ENCODE measurements around the gene RMI2.

Gene RMI2

DNA sequence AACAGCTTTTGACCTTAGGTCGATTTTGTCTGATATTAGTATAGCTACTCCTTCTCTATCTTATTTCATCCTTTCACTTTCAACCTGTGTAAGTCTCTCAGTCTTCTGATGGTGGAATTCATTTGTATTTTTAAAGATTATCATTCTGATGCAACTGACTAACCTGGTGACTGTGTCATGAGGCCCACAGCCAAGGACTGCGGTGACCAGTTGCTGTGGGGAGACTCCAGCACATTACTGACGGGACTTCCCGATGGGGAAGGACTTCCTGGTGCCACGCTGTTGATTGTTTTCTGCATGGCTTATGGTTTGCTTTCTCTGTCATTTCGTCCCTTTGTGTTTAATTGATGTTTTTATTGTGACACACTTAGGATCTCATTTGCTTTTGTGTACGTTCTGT lies 34.2 kb downstream of the RMI2 start:
- in situ Hi-C loops (cut with HindIII; ENCODE audit: low sequenced_read_pairs), result no loop called here

DNA sequence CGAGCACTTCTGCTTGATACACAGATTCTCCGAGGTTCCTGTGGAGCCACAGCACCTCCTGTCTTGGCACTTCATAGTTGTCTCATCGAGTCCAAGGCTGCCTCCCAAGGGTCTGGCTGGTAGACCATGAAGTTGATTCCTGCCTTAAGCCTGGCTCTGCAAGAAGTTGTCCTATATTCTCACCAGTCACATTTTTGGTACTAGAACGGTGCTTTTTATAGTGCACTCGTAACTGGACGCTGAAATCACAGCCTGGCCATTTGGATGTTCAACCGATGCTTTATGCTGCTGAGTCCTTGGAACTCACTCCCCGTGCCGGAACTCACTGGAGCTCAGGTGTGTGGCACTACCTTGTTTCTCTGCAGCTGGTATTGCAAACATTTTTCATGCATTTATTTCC lies 35.6 kb downstream of the RMI2 start:
- in situ Hi-C loops (cut with HindIII; ENCODE audit: low sequenced_read_pairs), result no loop called here

DNA sequence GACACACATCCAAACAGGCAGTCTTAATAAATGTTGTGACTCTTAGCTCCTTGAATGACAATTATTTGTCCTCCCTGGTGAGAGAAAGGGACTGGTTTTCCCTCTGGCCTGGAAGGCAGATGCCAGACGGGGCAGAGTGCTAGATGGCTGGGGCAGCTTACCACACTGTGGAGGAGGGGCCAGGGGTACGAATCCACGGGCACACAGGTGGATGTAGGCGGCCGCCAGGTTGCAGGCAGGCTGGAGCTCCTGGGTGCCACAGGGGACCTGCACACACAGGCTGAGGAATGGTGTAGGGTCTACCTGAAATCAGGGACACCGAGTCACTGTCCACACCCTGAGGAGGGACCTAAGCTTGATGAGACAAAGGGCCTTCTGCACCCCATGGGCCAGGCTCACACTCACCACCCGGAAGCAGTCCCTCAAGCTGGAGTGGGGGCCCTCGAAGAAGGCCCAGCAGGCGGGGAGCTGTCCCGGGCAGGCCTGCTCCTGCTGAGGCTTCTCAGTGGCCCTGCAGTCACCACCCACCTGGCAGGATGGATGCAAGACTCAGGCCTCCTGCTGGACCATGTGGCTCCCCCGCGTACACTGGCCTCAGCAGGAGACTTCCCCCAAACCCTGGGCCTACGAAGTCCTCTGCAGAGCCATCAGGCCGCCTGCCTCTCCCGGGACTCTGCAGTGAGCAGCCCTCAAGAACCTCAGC lies 38.4 kb downstream of the RMI2 start:
- in situ Hi-C loops (cut with HindIII; ENCODE audit: low sequenced_read_pairs), result no loop called here

DNA sequence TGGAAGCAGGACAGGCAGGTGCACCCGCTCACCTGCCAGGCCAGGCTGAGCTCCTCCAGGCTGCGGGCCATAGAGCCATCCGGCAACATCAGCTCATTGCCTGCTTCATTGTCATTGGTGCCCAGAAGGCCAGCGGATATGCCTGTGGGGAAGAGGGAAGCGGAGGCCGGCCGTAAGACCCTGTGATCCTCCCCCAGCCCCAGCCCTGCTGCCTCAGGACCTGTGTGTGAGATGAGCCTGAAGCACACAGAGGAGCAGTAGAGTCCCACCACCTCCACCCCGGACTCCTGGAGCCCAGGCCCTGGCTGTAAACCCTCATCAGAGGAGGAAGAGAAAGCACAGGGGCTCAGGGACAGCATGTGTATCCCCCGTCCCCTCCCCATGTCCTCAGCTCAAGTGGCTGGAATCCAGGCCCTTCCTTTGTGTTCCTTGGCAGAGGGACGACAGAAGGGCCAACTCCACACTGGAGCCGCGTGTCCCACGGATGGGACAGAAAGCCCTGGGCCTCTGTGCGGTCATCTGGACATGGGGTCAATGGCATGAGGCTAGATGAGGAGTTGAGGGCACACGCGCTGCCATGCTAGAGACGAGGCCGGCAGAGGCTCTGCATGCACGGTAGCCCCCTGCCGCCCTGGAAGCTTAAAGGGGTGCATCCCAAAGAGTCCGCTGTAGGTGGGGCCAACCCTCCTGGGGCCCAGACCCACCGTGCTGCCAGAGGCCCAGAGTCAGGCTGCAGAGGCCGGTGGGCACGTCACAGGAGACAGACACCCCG lies 39.1 kb downstream of the RMI2 start:
- in situ Hi-C loops (cut with HindIII; ENCODE audit: low sequenced_read_pairs), result no loop called here

DNA sequence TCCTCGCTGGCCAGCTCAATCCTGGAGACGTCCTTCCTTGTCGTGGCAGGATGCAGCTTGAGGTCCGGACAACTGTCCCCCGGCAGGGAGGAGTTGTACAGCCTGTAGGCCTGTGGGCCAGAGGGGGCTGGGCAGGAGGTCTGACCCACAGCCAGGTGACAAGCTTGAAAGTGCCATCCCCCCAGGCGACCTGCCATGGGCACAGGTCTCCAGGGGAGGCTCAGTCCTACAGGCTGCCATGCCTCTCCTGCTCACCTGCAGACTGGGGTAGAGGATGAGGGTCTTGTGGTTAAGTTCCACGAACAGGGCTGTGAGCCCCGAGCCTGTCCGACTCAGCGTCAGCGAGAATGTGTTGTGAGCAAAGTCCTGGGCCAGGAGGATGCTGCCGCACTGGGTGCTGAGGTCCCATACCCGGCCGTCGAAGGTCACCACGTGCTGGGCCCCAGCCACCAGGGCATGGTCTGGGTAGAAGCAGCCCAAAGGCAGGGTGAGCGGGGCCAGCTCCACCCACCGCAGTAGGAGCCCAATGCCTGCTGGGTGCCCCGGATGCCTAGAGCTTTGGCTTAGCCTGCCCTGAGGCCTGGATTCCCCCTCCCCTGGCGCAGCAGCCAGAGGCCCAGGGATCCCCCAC lies 39.8 kb downstream of the RMI2 start:
- in situ Hi-C loops (cut with HindIII; ENCODE audit: low sequenced_read_pairs), result no loop called here

DNA sequence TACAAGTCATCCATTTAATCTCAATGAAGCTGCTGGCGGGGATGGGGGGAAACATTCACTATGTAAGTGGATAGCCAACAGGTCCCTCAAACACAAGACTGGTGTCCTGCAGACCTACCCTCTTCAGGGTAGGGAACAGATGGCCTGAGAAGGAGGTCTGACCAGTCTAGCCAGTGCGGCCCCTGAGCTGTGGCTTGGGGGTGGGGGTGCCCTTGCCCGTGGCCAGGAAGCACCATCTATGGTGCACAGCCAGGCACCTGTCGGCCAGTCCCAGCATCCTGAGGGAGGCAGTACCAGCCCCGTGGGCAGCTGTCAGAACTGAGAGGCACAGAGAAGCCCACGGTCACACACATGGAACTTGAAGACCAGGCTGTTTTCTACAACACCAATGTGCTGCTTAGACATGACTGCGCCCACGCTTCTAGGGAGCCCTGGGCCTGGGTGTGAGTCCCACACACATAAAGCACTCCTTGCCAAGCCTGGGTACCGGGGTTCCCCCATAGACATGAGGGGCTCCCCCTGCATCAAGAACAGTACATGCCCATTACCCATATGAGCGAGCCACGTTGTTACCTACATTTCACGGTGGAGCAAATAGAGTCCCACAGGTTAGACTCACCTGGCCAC lies 40.9 kb downstream of the RMI2 start:
- in situ Hi-C loops (cut with HindIII; ENCODE audit: low sequenced_read_pairs), result no loop called here

DNA sequence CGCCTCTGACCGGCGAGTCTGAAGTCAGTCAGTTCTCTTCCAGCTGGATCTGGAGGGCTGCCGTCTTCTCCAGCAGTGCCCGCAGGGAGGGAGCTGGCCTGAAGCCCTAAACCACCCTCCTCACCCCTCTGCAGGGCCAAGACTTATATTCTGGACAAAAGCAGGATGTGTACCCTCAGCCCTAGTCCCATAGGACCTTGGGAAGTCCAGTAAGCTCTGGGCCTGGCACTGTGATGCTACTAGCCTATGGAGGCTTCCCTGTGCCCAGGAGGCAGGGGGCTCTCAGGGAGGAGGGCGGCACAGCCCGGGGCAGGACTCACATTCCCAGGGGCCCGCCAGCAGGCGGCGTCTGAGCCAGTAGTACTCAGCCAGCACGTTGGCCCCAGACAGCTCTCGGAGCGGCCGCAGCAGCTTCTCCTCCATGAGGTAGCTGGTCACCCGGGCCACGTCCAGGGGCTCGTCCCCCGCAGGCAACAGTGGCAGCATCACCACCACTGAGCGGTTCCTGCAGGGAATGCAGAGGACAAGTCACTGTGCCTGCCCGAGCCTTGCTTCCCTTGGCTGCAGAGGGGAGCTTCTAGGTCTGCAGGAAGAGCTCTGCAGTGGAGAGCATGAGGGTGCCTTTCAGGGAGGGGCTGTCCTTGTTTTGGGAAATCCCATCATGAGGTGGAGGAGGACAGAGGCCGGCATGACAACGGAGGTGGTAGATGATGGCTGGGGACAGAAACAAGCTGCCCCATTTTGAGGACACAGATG lies 41.7 kb downstream of the RMI2 start:
- in situ Hi-C loops (cut with HindIII; ENCODE audit: low sequenced_read_pairs), result no loop called here

DNA sequence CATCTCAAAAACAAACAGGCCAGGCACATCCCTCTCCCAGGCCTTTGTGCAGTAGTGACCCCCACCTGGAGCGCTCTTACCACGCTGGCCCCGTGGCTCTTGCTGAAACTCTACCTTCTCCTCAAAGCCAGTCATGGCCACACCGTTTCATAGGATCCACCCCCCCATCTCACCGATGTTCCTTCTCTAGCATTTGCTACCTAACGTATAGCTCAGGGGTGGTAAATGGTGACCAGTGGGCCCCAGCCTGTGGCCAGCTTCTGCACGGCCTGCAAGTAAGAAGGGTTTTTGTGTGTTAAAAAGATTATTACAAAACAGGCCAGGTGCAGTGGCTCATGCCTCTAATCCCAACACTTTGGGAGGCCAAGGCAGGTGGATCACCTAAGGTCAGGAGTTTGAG lies 43.8 kb downstream of the RMI2 start:
- in situ Hi-C loops (cut with HindIII; ENCODE audit: low sequenced_read_pairs), result no loop called here

DNA sequence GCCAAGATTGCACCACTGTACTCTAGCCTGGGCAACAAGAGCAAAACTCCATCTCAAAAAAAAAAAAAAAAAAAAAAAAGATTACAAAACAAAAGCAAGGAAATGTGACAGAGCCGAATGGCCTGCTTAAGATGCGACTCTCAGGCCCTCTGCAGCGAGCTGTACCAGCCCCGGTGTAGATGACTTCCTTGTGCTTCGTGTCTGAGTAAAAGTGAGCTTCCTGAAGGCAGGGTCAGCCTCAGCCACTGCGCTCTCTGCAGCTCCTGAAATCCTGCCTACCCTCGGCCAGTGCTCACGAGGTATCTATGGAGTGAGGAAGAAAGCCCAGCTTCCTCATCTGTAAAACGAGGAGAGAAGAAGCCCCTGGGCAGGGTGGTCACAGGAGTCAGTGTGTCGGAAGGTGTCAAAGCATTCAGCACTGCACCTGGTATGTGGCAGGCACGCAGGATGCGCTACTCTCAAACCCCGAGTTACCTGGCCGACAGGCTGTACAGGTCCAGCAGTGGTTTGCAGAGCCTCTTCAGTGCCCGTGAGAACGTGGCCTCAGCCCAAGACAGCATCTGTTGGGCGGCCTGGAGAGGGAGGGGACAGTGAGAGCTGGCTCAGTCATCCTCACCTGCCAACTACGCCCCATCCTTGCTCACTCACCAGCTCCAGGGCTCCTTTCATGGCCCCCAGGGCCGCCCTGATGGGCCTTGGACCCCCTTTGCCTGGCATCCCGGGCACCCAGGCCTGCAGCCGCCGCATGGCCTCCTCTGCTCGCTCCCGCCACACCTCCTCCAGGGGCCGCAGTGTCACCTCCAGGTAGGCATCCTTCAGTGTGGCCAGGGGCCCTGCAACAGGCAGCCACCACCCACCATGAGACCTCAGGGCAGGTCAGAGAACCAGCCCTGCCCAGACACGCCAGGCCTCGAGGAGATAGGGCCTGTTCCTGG lies 44.6 kb downstream of the RMI2 start:
- in situ Hi-C loops (cut with HindIII; ENCODE audit: low sequenced_read_pairs), result no loop called here

DNA sequence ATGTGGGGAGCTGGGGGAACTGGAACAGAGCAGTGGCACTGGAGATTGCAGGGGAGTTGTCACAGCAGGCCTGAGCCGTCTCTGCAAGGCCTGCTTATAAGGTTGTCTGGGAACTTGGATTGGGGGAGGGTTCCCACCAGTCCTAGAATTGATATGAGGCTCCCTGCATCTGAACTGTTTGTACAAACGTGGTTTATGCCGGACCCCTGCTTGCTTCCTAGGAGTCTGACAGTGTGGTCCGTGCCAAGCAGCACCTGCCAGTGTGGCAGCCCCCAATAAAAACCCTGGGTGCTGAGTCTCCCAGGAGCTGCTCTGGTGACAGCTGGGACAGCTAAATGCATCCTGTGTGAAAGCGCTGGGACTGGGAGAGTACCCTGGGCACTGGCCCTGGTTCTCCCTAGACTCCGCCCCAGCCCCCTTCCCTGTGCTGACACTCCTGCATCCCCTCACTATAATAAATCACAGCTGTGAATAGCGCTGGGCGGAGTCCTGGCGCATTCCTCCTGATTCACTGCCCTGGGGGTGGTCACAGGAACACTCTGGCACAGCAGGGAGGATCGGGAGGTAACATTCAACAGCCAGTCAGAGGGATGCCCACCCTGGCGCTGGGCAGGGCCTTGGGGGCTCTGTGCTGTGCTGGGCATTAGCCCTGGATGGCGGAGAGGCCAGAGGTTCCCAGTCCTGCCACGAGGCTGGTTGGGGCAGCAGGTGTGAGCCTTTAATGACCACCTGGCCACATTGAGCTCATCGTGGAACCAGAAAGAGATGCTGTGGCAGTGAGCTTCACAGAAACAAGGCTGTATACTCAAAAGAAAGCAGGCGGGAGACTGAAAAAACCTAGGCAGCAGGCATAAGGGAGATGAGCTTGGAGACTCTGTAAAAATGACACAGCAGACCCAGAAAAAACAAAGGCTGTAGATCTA lies 45.6 kb downstream of the RMI2 start:
- in situ Hi-C loops (cut with HindIII; ENCODE audit: low sequenced_read_pairs), result no loop called here

DNA sequence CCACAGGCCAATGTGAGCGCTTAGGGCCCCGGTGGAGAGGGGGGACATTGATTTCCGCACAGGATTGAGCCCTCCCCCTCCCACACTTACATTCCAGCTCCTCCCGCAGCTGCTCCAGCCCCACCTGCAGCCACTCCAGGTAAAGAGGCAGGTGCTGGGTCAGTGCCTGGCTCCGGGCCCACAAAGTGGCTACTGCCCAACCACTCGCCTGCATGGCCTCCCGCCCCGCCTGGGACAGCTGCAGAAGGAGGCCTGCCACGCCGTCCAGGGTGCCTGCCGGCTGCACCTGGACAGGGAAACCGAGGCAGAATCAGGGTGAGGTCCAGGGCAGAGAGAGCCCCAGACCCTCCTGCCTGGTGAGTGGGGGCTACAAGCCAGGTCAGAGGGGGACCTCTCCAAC lies 46.3 kb downstream of the RMI2 start:
- in situ Hi-C loops (cut with HindIII; ENCODE audit: low sequenced_read_pairs), result no loop called here

DNA sequence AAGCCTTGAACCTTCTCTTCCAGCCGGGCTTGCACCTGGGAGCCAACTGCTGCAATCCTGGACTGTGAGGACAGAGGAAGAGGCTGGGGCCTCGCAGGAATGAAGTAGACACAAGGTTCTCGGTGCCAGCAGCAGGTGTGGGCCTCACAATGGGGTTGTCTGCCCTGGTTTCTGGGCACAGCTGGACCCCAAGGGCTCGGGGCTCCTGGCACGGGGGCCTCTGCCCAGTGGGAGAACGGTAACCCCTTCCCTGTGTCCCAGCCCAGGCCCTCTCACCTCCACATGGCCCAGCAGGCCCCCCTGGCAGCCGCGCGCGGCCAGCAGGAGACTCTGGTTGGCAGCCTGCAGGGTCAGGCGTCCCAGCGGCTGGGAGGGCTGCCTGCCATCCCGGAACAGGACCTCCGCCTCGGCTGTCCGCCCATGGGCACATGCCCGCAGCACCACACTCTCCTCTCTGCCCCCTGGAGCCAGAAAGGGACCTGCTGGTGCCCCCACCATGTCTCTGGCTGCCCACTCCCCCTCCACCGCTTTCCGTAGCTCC lies 46.9 kb downstream of the RMI2 start:
- in situ Hi-C loops (cut with HindIII; ENCODE audit: low sequenced_read_pairs), result no loop called here

DNA sequence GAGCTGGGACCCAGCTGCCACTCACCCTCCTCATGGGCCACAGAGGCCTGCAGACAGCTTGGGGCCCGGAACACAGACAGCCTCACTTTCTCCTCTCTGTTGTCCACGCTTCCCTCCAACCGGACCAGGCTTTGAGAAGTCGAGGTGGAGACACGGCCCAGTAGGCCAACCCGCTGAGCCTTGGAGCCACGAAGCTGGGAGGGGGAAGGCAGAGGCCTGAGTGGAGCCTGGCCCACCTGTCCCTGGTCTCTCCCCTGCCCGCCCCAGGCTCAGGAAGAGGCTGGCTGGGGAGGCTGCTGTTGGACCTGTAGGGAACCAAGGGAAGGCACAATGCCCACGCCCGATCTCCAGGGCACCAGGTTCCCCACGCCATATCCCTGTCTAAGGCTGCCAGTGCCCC lies 48.1 kb downstream of the RMI2 start:
- in situ Hi-C loops (cut with HindIII; ENCODE audit: low sequenced_read_pairs), result no loop called here

DNA sequence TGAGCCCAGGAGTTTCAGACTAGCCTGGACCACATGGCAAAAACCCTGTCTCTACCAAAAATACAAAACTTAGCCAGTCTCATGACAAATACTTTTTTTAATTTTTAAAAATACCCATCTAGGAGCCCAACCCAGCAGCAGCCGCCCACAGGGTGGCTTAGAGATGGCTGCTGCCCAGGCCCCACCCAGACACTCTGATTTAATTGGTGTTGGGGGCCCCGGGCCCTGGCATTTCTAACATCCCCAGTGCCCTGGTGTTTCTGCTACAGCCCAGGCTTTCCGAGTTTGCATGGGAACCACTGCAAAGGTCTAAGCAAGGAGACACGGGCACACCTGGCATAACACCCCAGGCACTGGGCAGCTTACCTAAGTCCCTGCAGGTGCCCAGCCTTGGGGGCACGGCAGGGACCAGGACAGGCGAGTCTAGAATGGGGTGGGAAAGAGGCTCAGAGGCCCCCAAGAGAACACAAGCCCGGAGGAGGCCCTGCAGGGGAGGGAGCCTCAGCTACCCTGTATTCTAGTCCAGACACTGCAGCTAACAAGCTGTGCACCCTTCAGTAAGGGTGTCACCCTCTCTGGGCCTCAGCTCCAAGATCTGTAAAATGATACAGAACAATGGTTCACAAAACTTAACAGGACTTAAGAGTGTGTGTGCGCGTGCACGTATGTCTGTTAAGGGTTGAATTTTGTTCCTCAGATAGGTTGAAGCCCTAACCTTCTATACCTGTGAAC lies 48.8 kb downstream of the RMI2 start:
- in situ Hi-C loops (cut with HindIII; ENCODE audit: low sequenced_read_pairs), result no loop called here

DNA sequence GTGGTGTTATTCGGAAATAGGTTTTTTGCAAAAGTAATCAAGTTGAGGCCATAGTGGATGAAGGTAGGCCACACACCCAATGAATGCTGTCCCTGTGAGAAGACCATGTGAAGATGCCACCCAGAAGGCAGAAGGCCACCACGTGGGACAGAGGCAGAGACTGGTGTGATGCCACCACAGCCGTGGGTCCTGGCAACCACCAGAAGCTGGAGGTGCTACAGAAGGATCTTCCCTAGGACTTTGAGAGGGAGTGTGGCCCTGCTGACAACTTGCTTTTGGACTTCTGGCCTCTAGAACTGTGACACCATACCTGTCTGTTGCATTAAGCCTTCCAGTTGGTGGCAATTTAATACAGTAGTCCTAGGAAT lies 49.3 kb downstream of the RMI2 start:
- in situ Hi-C loops (cut with HindIII; ENCODE audit: low sequenced_read_pairs), result no loop called here

DNA sequence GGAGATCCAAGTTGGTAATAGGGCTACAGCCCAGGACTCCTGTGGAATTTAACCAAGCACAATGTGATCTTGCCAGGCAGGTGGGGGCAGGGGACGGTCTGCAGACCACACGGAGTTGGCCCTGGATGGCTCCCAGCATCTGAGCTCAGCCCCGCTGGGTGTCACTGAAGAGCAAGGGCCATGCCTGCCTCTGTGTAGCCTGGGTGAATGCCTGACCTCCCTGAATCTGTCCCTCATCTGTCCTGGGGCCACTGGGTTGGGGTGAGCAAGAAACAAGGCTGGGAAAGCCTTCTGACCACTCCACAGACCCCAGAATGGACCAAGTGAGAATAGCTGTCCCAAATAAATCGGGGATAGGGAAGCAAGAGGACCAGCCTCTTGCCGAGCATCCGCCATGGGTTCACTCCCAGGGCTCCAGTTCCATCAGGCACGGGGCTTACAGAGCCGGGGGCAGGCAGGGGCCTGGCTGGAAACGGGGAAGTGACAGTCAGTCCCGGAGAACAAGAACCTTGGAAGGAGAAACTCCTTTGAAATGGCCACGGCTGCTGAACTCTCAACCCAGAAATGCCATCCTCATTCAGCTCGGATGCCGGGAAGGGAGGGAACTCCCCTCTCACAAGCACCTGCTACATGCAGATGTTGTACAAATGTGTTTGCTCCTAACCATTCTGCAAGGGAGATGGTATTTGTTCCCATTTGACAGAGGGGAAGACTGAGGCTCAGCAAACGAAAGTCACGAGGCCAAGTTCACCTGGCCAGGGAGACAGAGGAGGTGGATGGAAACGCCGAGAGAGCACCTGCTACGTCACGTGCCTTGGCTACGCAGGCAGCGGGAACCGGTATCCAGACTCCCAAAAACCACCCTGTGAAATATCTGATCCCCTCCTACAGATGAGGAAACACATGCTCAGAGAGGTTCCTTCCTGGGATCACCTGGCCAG lies 50.0 kb downstream of the RMI2 start:
- in situ Hi-C loops (cut with HindIII; ENCODE audit: low sequenced_read_pairs), result no loop called here

DNA sequence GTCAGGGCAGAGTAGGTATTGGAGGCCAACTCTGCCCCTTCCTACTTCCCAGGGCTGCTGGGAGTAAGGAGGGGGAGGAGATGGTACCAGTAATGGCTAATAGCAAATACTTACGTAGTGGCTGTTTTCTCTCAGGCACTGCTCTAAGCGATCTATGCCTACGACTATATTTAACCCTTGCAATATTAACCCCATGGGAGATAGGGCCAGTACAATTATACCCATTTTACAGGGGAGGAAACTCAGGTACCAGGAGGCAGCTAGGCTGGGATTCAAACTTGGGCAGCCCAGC lies 50.6 kb downstream of the RMI2 start:
- in situ Hi-C loops (cut with HindIII; ENCODE audit: low sequenced_read_pairs), result no loop called here

All from DLD1 (cell line).